GM12874 (cell line): Measurements from ENCODE around the gene RAB3A.
A peak's percentile ranks its signal among the peaks of the same experiment; 100 is the strongest.

Source experiments
- TF ChIP-seq, protein P1 (sequence below): IDR thresholded peaks from 2 replicates; pipeline ENCODE4 v1.5.1; 2011; ENCODE audit warnings: low read depth, mild to moderate bottlenecking, control low read depth, low read length, moderate library complexity; ENCODE audit not compliant: insufficient read depth

Gene RAB3A

GRCh38 chr19:18203863-18204393 lies at the start of gene RAB3A:
Gene RAB3A, minus strand, starts transcription at chr19:18204042. Its CDS starts 1,302 bp downstream, at chr19:18202740.
- TF ChIP-seq, protein P1, sequence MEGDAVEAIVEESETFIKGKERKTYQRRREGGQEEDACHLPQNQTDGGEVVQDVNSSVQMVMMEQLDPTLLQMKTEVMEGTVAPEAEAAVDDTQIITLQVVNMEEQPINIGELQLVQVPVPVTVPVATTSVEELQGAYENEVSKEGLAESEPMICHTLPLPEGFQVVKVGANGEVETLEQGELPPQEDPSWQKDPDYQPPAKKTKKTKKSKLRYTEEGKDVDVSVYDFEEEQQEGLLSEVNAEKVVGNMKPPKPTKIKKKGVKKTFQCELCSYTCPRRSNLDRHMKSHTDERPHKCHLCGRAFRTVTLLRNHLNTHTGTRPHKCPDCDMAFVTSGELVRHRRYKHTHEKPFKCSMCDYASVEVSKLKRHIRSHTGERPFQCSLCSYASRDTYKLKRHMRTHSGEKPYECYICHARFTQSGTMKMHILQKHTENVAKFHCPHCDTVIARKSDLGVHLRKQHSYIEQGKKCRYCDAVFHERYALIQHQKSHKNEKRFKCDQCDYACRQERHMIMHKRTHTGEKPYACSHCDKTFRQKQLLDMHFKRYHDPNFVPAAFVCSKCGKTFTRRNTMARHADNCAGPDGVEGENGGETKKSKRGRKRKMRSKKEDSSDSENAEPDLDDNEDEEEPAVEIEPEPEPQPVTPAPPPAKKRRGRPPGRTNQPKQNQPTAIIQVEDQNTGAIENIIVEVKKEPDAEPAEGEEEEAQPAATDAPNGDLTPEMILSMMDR = no peak

DNA sequence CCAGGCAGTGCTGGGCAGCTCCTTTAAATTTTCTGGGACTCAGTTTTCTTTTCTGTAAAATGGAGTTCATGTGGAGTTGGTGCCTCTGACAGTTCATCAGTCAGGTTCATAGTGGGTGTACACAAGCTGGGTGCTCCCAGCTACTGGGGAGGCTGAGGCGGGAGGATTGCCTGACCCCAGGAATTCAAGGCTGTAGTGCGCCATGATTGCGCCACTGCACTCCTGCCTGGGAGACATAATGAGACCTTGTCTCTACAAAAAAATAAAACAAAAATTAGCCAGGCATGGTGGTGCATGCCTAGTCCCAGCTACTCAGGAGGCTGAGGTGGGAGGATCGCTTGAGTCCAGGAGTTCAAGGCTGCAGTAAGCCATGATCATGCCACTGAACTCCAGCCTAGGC lies 49.3 kb upstream of the RAB3A start:
- TF ChIP-seq, protein P1 = no peak

- TF ChIP-seq, protein P1 = no peak
These were observed 48.5 kb upstream of the RAB3A start for GRCh38 chr19:18252370-18252717.

GRCh38 chr19:18251587-18252369 lies 47.9 kb upstream of the RAB3A start:
- TF ChIP-seq, protein P1 = peak; percentile 88

GRCh38 chr19:18249834-18250233 lies 46.0 kb upstream of the RAB3A start:
- TF ChIP-seq, protein P1 = no peak

DNA sequence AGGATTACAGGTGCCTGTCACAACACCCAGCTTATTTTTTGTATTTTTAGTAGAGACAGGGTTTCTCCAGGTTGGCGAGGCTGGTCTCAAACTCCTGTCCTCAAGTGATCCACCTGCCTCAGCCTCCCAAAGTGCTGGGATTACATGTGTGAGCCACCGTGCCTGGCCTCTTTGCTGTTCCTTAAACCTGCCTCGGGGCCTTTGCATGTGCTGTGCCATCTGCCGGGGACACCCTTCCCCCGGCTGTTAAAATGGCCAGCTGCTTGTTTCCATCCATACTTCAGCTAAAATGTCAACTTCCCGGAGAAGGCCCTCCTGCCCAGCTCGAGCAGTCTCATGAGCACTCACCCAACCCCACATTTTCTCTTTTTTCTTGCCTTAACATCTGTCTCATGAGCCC lies 41.5 kb upstream of the RAB3A start:
- TF ChIP-seq, protein P1 = no peak

- TF ChIP-seq, protein P1 = no peak
These were observed 35.5 kb upstream of the RAB3A start for GRCh38 chr19:18239303-18239702.
